Pancreas (tissue), 10 donors: Measurements from ENCODE around the gene CAMK1D. TPM values are rescaled to one million over a fixed set of nuclear protein-coding genes. Genes with fewer than 3 reads are reported as not detected.

Experiments used
- ATAC-seq, 4 donors: fragments of 200-7000 bp; cut with Tn5 transposase; one replicate each; pipeline versions ENCODE4 v1.8.0 to v1.9.1; 2020; ENCODE audit warnings: mild to moderate bottlenecking in 4 of 4, moderate library complexity in 4 of 4
- DNase-seq, 6 donors: peaks; one replicate each; pipeline ENCODE4 v3.0.0-alpha.2; 2020
- FAIRE-seq: peaks from 2 replicates; lab custom pipeline; 2012; peaks lifted over from hg19 to GRCh38; lab: Jason Lieb, UNC
- H3K27ac ChIP-seq, 4 donors: fragments of 200-600 bp; sonication (generic); 1 replicate in 3 of 4; 2 replicates in 1 of 4; pipeline versions ENCODE4 v1.5.0 to v1.8.0; 2020
- H3K27me3 ChIP-seq, 4 donors: fragments of 200-600 bp; one replicate each; pipeline ENCODE4 v1.8.0; 2021
- H3K36me3 ChIP-seq, 3 donors: fragments of 200-600 bp; sonication (generic) in 1 of 3; one replicate each; pipeline versions ENCODE4 v1.5.0 to v1.8.0; 2020 to 2021
- H3K4me1 ChIP-seq, 3 donors: fragments of 200-600 bp; one replicate each; pipeline ENCODE4 v1.8.0; 2021
- H3K4me3 ChIP-seq, 4 donors: fragments of 200-600 bp; sonication (generic) in 2 of 4; one replicate each; pipeline versions ENCODE4 v1.5.0 to v1.8.0; 2020 to 2021
- H3K9me3 ChIP-seq, 4 donors: fragments of 200-600 bp; one replicate each; pipeline ENCODE4 v1.8.0; 2021
- CTCF ChIP-seq, 4 donors: fragments of 200-600 bp; sonication (generic) in 3 of 4; IDR thresholded peaks; one replicate each; pipeline versions ENCODE4 v1.5.0 to v1.8.0; 2021; ENCODE audit warnings: antibody characterized with exemption in 4 of 4
- WGBS, 2 donors: extraction: QIAGEN DNeasy Blood & Tissue Kit; methylation state at CpG; one replicate each; pipeline ENCODE4 v1.1.7; 2013; 5-methylcytosine and 5-hydroxymethylcytosine counted together
- intact Hi-C, 3 donors: fragments of 100-400 bp; cut with DNase I; formaldehyde crosslinking; loops; one replicate each; pipeline versions ENCODE4 v1.11.1 to v1.14.2; 2022
- polyA plus RNA-seq, 2 donors: library from polyadenylated mRNA; stranded (reverse); fragments of 200-250 nt; gene quantifications; one replicate each; pipeline ENCODE4 v1.2.3, GENCODE V29; 2013
- total RNA-seq, 6 donors: library from RNA; stranded (reverse); fragmentation: NEBNext Ultra II Directional in 4 of 6; extraction: Animal tissue kit (Norgen Biotek cat#: 25700) in 4 of 6; gene quantifications; one replicate each; pipeline versions ENCODE4 v1.2.1 to v1.2.4, GENCODE V29; 2021 to 2023
- donor health status: healthy with polysubstance abuse.
- donor health status: DM: no; HTN: no; CAD: no; lungs with moderate emphysema.
- donor health status: DM: no; HTN: no; CAD: no.
- donor health status: control.
- donor health status: control.
- donor health status: Bipolar disorder and iron deficiency.
- donor health status: DM: yes; HTN: yes; CAD: no.
- donor health status: DM: no; HTN: no; CAD: no.
- donor health status: DM: no; HTN: no; CAD: no.
- donor health status: DM: yes; HTN: yes; CAD: no.

CAMK1D gene
- total and polyA plus RNA-seq, 8 donors: 2.9 to 30.1 (median 22.7) TPM

GRCh38 chr10:12533723-12534122 lies 184.4 kb downstream of the CAMK1D start:
- Histone ChIP-seq H3K4me3 (no peak overlapping the region), H3K4me1 (no peaks in the 10 kb centered on the region), H3K9me3 (no peaks in the 10 kb centered on the region), H3K36me3 (no peaks in the 10 kb centered on the region), H3K27ac (no peak overlapping the region), H3K27me3 (no peaks in the 10 kb centered on the region)
- no peak for ATAC-seq
- intact Hi-C loops: no loop called here
- FAIRE-seq: no peak
- no peak for TF ChIP-seq CTCF (IDR thresholded peaks at IDR 0.05)
- DNase-seq: no peak
- 77 to 86% methylated on average over 3 of the region's 3 CpGs for WGBS, 2 donors

DNA sequence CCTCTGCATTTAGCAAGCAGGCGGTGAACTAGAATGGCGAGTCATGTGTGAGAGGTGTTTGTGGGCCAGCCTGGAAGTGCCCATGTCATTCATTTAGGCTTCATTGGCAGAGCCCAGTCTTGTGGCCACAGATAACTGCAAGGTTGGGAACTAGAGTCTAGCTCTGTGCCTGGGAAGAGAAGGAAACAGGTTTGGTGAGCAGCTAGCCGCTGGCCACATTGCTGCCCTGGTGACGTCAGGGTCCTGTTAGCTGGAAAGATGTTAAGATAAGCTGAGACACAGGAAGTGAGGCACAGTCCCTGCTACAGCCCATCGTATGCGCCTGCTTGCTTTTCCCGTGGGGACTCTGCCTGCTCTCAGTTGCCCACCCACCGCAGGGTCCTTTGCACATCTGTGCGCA lies 185.5 kb downstream of the CAMK1D start:
- Histone ChIP-seq H3K9me3 (no peaks in the 10 kb centered on the region), H3K4me1 (peaks cover 0 to 5% (median 4%) of the 10 kb centered on the region in 3 donors), H3K36me3 (no peaks in the 10 kb centered on the region), H3K4me3 (no peak overlapping the region), H3K27ac (no peak overlapping the region), H3K27me3 (no peaks in the 10 kb centered on the region)
- ATAC-seq (peak; percentile 32 to 74 (median 44)), DNase-seq (peak in 1 of 6 donors; percentile 35), FAIRE-seq (no peak)
- 77 to 82% methylated on average over 9 of the region's 9 CpGs for WGBS, 2 donors
- intact Hi-C loops: no loop called here
- no peak for TF ChIP-seq CTCF (IDR thresholded peaks at IDR 0.05)

GRCh38 chr10:12535656-12536055 lies 186.3 kb downstream of the CAMK1D start:
- DNase-seq (no peak), ATAC-seq (no peak), FAIRE-seq (no peak)
- intact Hi-C loops: no loop called here
- no peak for TF ChIP-seq CTCF (IDR thresholded peaks at IDR 0.05)
- Histone ChIP-seq H3K27ac (no peak overlapping the region), H3K27me3 (no peaks in the 10 kb centered on the region), H3K4me1 (peaks cover 0 to 5% (median 4%) of the 10 kb centered on the region in 3 donors), H3K9me3 (no peaks in the 10 kb centered on the region), H3K4me3 (no peak overlapping the region), H3K36me3 (no peaks in the 10 kb centered on the region)

GRCh38 chr10:12538491-12538995 lies 189.2 kb downstream of the CAMK1D start:
- no peak for DNase-seq
- H3K4me1 ChIP-seq: peaks cover 0 to 5% (median 4%) of the 10 kb centered on the region in 3 donors
- no peaks in the 10 kb centered on the region for H3K36me3 ChIP-seq
- 64 to 89% methylated on average over 9 of the region's 9 CpGs for WGBS, 2 donors
- H3K4me3 ChIP-seq: no peak overlapping the region
- H3K27ac ChIP-seq: no peak overlapping the region
- no peaks in the 10 kb centered on the region for H3K27me3 ChIP-seq
- FAIRE-seq: no peak
- ATAC-seq: no peak
- no peak for TF ChIP-seq CTCF (IDR thresholded peaks at IDR 0.05)
- intact Hi-C loops: no loop called here
- no peaks in the 10 kb centered on the region for H3K9me3 ChIP-seq

GRCh38 chr10:12539350-12540164 lies 190.2 kb downstream of the CAMK1D start:
- peak; percentile 18 to 44 (median 39) for ATAC-seq
- no peaks in the 10 kb centered on the region for H3K27me3 ChIP-seq
- FAIRE-seq: no peak
- H3K36me3 ChIP-seq: no peaks in the 10 kb centered on the region
- no peaks in the 10 kb centered on the region for H3K9me3 ChIP-seq
- H3K4me1 ChIP-seq: peaks cover 0 to 5% (median 4%) of the 10 kb centered on the region in 3 donors
- intact Hi-C loops: no loop called here
- 62 to 71% methylated on average over 7 of the region's 7 CpGs for WGBS, 2 donors
- no peak for TF ChIP-seq CTCF (IDR thresholded peaks at IDR 0.05)
- no peak for DNase-seq
- no peak overlapping the region for H3K27ac ChIP-seq
- H3K4me3 ChIP-seq: no peak overlapping the region
